HG03558 (cell line): ENCODE data around the gene CMTM5.
"Not testable (repeated sequence)": the region's sequence is repeated elsewhere in the genome, so short reads cannot be mapped to it uniquely, and the experiment has no call there.

Experiments used
- ATAC-seq: cut with Tn5 transposase; IDR thresholded peaks from one replicate; pipeline ENCODE4 v1.9.1; 2021; ENCODE audit warnings: moderate number of reproducible peaks; ENCODE audit not compliant: unreplicated experiment; ENCODE audit errors: extremely low read depth

CMTM5 gene

DNA sequence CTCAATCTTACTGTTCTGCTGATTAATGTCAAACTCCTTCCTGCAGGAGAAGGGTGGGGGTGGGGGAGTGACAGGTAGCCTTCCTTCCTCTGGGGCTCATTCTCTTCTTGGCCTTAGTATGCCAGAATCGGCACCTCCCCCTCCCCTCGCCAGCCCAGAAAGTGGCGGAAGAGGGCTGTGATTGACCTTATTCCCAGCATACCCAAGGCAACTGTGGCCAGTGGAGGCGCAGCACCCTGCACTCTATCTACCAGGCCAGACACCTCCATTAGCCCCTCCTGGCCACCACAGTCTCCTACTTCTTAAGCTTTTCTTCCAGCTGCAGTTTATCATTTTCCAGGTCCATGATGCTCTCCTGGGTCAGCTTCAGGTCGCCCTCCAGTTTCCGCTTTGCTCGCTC lies 15.8 kb downstream of the CMTM5 start:
- no peak for ATAC-seq

DNA sequence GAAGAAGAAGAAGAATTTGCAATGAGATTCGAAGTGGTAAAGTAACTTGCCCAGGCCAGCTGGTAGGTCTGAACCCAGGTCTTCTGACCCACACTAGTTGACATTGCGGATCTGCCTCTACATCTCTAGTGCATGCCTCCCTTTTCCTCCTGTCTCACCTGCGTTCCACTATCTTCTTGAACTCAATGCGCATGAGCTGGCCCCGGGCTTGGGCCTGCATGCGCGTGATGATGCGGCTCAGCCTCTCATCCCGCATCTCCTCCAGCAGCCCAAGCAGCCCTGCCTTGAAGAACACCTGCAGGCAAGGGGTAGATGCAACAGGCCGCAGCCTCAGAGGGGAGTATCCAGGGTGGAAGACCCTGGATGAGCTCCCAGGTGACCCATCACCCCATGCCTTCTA lies 19.3 kb downstream of the CMTM5 start:
- ATAC-seq: no peak

DNA sequence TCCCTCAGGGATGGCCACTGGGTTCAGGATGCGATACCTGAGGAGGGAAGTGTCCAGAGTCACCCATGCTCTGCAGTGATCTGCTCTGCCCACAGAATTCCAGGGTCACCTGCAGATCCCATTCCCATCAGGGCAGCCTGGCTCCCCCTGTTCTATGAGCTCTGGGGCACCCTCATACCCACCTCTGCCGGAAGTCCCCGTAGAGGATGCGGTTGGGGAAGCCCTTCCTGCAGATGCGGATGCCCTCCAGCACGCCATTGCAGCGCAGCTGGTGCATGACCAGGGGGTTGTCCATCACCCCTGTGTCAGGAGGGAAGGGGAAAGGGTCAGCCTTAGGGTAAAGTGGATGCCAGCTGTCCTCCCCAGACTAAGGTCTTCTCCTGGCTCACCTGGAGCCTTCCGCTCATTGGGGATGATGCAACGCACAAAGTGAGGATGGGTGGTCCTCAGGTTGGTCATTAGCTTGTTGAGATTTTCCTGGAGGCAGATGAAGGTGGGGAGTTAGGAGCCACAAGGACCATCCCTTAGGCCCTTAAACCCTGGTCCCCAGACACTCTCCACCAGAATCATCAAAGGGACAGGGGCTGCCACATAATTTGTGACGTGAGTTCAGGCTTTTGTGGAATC lies 20.0 kb downstream of the CMTM5 start:
- no peak for ATAC-seq

DNA sequence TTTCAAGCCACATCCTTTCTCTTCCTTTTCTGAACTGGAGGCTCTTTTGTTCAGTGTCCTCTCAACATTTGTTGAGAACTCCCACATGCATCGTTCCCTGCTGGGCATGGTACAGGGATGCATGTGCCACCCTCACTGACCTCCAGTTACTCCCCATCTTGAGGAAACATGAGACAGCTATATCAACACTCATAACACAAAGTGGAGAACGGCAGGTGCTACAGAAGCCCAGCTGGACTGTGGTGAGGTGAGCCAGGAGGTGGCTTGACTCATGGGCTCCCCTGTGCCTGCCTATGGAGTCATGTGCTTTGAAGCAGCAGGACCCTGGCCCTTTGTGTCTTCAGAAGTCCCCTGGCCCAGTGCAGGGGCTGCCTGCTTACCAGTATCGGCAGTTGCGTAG lies 21.5 kb downstream of the CMTM5 start:
- ATAC-seq: no peak

DNA sequence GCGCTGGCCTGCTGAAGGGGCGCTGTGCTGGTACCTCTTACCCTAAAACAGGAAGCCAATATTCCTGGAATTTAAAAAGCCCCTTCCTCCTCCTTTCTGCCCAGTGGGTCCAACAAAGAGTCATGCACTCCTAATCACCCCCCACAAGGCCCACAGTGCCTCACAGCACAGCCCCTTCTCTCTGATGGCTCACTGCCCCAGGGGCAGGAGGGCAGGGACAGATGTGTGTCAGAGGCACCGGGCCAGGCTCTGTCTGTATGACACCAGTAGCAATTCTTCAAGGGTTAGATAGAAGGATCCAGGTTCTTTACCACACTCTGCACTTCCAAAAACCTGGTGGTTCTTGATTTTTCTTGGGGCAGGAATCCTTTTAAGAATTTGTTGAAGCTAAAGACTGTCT lies 22.3 kb downstream of the CMTM5 start:
- ATAC-seq: no peak

DNA sequence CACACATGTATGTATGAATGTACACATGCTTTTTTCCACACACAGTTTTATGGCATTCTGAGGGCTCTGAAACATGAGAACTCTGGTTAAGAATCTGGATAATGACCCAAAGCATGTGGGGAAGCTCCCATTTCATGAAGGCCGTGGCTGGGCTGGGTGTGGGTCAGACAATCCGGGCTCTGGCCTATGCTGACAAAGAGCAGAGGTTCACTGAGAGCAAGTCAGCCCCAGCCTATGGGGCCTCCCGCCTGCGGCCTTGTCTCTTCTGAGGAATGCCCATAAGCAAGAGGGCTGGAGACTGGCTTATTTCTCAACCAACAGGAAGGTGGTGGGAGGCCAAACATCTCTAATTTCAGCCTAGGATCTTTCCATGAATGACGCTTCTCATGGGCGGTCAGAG lies 22.7 kb downstream of the CMTM5 start:
- ATAC-seq: no peak

DNA sequence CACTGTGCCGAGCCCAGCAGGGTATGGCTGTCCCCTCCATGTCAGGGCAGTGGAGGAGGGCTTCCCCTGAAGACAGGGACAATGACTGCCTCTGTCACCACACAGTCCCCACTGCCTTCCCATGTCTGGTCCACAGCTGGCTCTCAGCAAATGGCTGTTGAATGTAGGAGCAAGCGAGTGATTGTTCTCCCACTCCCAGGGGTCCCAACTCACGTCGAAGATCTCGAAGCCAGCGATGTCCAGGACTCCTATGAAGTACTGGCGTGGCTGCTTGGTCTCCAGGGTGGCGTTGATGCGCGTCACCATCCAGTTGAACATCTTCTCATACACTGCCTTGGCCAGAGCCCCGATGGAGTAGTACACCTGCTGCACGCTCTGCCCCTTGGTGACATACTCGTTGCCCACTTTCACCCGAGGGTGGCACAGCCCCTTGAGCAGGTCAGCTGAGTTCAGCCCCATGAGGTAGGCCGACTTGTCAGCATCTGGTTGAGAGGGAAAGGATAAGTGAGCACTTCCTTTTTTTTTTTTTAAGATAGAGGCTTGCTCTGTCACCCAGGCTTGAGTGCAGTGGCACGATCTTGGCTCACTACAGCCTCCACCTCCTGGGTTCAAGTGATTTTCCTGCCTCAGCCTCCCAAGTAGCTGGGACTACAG lies 23.8 kb downstream of the CMTM5 start:
- not testable (repeated sequence) for ATAC-seq

DNA sequence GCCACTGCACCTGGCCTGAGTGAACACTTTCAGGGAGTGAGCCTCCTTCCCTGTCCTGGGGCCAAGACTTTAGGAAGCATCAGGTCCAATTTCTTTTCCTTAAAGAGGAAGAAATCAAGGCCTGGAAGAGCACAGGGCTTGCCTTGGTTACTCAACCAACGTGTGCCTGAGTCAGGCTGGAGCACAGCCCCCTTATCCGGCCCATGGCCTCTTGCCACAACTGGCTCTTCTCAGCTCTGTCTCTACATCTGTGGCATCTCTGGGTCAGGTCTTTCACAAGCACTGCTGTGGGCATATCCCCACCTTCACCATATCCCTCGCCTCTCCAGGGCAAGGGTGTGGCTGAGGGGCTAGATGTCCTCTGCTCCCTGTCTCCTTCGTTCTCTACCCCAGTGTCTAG lies 24.4 kb downstream of the CMTM5 start:
- no peak for ATAC-seq

DNA sequence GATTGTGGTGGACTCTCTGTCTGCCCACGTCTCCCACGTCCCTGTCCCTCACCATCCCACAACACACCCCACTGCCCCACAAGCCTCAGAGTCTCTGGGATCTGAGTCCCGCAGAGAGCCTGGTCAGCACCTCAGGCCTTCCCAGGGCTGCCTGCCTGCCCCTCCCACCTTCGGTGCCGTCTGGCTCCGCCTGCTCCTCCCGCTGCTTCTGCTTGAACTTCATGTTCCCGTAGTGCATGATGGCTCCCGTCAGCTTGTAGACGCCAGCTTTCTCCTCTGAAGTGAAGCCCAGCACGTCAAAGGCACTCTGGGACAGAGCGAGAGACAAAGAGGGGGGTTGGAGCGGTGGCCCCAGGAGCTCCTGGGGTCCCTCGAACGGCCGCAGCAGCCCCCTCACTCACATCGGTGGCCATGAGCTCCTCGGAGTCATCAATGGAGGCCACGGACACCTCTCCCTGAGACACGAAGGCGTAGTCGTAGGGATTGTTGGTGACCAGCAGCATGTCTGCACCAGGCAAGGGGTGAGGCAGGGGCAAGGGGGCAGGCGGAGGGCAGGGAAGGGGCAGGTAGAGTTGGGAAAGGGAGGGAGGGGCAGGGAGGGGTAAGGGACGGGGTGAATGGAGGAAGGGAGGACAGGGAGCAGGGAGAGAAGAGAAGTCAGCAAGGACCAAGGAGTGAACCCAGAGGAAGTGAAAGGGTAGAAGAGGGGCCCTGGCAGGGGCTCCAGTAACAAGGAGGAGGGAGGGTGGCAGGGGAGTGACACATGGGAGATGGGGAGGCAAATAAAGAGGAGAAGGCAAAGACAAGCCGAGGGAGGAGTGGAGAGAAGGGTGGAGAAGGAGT lies 25.7 kb downstream of the CMTM5 start:
- no peak for ATAC-seq

DNA sequence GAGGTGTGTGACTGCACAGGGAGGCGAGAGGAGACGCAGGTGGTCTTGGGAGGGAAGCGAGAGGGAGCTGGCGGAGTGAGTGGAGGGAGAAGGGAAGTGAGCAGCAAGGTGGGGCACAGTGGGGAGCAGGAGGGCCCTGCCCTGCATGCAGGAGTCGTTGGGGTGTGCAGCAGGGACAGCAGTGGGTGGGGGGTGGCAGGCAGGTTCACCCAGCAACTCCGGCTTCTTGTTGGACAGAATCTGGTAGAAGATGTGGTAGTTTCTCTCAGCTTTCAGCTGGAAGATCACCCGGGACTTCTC lies 26.2 kb downstream of the CMTM5 start:
- ATAC-seq: no peak

DNA sequence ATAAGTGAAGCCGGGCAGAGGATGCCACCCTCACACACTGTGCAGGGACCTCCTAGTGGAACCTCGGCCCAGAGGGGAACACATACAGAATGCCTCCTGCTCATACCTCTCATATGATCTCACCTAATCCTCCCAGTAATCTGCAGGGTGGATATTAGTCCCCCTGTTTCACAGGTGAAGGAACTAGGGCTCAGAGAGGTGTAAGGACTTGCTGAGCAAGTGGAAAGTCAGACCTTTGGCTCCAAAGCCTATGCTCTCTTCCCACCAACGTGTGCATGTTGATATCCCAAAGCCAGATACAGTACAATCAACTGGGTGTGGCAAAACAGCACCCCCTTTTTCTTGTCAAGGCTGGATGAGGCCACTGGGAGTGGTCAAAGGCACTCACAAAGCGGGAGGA lies 27.1 kb downstream of the CMTM5 start:
- ATAC-seq: no peak

DNA sequence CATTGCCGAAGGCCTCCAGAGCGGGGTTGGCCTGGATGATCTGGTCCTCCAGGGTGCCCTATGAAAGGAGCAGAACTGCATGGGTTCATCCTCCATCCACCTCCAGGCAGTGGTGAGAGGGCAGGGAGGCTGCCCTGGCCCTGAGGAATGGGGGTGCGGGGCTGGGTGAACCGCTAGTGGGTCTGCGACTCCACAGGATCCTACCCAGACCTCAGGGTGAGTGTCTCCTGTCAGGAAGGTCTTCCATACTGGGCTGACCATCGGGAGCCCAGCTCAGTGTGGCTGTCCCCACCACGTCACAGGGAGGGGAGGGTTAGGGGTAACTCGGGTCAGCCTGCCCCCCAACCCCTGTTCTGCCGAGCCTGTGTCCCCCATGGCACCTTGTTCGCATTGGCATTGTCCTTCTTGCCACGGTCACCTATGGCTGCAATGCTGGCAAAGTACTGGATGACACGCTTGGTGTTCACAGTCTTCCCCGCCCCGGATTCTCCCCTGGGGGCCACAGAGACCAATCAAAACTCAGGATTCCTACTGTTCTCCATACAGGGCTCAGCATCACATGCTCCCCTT lies 27.6 kb downstream of the CMTM5 start:
- ATAC-seq: no peak

DNA sequence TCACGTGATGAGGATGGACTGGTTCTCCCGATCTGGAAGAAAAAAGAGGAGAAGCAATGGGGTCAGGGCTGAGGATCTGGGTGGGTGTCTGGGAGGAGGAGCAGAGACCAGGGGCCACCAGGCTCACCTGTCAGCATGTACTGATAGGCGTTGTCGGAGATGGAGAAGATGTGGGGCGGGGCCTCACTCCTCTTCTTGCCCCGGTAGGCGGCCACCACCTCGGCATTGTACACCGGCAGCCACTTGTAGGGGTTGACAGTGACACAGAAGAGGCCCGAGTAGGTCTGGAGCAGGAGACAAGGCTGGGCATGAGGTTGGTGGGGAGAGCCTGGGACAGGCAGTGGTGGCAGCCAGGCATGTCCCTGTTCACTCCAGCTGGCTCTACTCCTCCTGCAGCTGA lies 28.2 kb downstream of the CMTM5 start:
- ATAC-seq: no peak

DNA sequence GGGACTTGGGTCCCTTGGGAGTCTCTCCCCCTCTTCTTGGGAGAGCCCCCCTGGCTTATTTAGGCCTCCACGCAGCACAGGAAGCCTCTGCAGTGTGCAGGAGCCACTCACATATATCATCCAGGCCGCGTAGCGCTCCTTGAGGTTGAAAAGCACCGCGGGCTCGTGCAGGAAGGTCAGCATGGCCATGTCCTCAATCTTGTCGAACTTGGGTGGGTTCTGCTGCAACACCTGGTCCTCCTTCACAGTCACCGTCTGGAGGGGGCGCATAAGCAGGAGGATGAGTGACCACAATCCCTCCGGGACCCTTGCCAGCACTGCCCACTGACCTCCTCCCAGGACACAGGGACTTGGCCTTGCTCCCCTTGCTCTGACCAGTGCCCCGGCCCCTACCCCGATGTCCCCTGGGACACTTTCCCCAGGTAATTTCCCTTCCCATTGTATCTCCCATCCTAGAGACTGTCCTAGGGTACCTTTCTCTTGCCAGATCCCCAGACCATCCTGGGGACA lies 28.7 kb downstream of the CMTM5 start:
- no peak for ATAC-seq

DNA sequence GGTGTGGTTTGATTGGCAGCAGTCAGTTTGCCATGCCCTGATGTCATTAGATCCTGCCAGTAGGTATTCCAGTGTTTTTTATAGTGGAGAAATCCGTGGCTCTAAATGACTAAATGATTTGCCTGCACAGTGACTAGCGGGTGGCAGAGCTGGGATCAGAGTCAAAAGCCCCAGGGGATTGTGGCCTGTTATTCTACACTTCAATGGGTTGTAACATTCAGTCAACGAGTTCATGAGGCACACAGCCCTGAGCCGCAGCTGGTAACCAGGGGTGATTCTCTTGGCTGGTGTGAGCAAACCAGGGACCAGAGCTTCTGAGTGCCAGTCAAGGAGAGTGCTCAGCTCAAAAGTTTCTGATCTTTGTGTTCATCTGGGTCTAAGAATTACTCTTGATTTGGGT lies 29.4 kb downstream of the CMTM5 start:
- no peak for ATAC-seq

DNA sequence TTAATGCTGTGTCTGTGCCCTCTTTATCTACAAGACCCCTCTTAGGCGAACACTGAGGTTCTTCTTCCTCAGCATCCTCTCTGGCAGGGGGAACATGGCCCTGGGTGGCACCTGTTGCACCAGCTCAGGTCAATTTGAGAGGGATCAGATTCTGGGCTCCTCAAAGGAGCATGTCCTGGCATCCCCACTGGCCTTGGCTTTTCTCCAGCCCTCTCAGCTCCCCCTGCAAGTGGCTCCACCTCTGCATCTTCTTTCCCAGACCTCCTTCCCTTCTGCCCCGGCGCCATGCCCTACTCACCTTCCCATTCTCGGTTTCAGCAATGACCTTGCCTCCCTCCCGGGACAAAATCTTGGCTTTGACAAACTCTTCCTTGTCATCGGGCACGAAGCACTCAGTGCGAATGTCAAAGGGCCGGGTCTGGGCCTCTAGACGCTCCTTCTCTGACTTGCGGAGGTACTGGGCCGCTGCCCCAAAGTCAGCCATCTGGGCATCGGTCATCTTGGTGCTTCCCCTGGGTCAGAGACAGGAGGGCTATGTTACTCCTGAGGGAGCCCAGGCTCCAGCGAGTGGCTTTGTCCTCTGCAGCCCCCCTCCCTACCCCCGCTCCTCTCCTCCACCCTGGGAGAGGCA lies 30.0 kb downstream of the CMTM5 start:
- ATAC-seq: no peak

DNA sequence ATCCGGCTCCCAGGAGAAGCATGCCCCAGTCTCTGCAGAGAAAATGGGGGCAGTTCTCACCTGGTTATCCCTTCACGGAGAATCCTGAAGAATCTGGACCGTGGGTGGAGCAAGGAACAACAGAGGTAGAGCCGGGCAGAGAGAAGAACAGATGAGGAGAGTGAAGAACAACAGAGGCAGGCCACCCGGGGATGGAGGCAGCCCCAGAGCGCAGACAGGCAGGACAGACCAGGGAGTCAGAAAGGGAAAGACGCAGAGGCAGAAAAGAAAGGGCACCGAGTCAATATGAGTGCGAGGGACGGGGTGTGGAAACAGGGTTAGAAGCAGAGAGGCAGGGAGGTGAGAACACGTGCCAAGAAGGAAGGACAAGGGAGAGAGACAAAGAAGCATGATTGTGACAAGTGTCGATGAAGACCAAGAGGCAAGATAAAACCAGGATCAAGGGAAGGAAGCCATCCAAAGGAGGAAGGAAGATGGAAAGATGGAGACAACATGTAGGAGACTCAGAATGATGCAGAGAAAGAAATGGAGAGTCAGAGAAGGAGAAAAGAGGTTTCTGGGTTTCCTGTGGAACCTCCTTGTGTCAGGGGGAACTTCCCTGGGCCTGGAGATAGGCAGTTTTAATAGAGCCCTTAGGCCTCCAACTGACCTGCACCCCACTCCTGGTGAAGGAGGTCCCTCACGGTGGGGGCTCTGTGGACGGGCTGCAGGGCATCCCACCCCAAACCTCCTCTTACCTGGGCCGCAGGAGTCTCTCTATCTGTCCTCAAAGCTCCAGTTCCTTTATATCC lies 30.9 kb downstream of the CMTM5 start, which contains the start of gene MYH6:
Gene MYH6 (minus strand): TSS at position 758 of the 791 bp plus-strand sequence. CDS start 1,050 bp downstream, outside the sequence.
- no peak for ATAC-seq

DNA sequence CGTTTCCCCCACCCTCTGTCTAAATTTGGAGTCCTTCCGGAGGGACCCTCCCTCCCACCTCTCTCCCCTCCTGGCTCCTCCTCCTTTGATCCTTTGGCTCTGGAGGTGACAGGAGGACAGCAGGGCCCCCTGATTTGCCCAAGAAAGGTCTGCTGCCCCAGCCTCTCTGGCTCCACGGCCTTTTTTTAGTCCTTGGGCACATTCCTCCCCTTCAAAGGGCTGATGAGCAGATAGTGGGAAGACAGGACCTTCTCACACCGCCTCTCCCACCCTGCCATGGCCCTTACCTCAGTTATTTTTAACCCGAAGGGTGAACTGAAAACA lies 31.4 kb downstream of the CMTM5 start:
- ATAC-seq: no peak

DNA sequence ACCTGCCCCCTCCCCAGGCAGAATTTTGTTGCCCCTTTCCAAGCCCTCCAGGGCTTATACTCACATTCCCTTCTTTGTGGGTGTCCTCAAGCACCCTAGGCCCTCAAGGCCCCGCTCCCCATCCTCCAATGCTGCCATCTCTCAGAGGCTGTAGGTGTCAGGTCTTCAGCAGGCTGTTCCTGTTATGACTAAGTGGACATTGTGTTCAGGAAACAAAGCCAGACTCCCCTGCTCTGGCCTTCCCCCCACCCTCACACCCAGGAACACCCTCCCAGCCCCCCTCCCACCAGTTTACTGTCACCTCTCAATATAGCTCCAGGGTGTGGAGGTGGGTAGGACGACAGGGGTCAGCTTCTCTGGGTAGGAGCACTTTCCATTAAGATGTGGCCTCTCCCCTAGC lies 32.6 kb downstream of the CMTM5 start:
- ATAC-seq: no peak
